CD4-positive, CD25-positive, alpha-beta regulatory T cell (primary cell): ENCODE data around the gene PARD6B. TPM values are rescaled to one million over a fixed set of nuclear protein-coding genes. Genes with fewer than 3 reads are reported as not detected.

Source experiments
- ATAC-seq, 2 donors: fragments of 150-1000 bp; cut with Tn5 transposase; one replicate each; pipeline ENCODE4 v1.10.0; 2021; ENCODE audit warnings: low read depth in 2 of 2, moderate number of reproducible peaks in 2 of 2, moderate library complexity in 1 of 2
- DNase-seq, 3 donors: peaks; one replicate each; pipeline versions ENCODE4 v3.0.0 to v3.0.0-alpha.2; 2012 to 2022; ENCODE audit warnings: mixed read lengths in 1 of 3
- H3K27ac ChIP-seq: one replicate; pipeline ENCODE4 v1.7.0; 2013; ENCODE audit warnings: mild to moderate bottlenecking, low read length; ENCODE audit not compliant: insufficient read depth, poor library complexity, severe bottlenecking
- H3K27me3 ChIP-seq: one replicate; pipeline ENCODE4 v1.7.0; 2013; ENCODE audit warnings: low read length; ENCODE audit not compliant: control insufficient read depth, insufficient read depth
- H3K36me3 ChIP-seq: one replicate; pipeline ENCODE4 v1.7.0; 2013; ENCODE audit warnings: mild to moderate bottlenecking, low read length, moderate library complexity; ENCODE audit not compliant: control insufficient read depth, insufficient read depth
- H3K4me1 ChIP-seq: 2 replicates; pipeline ENCODE4 v1.7.0; 2013; ENCODE audit warnings: mild to moderate bottlenecking, low read length; ENCODE audit not compliant: insufficient read depth, control insufficient read depth, poor library complexity, severe bottlenecking
- H3K4me3 ChIP-seq: one replicate; pipeline ENCODE4 v1.7.0; 2013; ENCODE audit warnings: low read depth, mild to moderate bottlenecking, low read length, moderate library complexity
- H3K9me3 ChIP-seq, 2 experiments: 1 replicate in 1 of 2; 2 replicates in 1 of 2; pipeline ENCODE4 v1.7.0; 2013; ENCODE audit warnings: low read length in 2 of 2, mild to moderate bottlenecking in 1 of 2, moderate library complexity in 1 of 2; ENCODE audit not compliant: control insufficient read depth in 2 of 2
- H3K27ac Mint-ChIP-seq, 3 donors: one replicate each; pipeline ENCODE4 v1.8.0; 2020 to 2022; ENCODE audit warnings: mild to moderate bottlenecking in 3 of 3, mixed read lengths in 3 of 3, moderate library complexity in 2 of 3
- H3K27me3 Mint-ChIP-seq: one replicate; pipeline ENCODE4 v1.8.0; 2022; ENCODE audit warnings: mild to moderate bottlenecking, mixed read lengths
- H3K36me3 Mint-ChIP-seq: one replicate; pipeline ENCODE4 v1.8.0; 2020; ENCODE audit warnings: mixed read lengths
- H3K4me1 Mint-ChIP-seq, 4 donors: one replicate each; pipeline ENCODE4 v1.8.0; 2020 to 2022; ENCODE audit warnings: mixed read lengths in 4 of 4, mild to moderate bottlenecking in 1 of 4
- H3K4me3 Mint-ChIP-seq, 4 donors: one replicate each; pipeline ENCODE4 v1.8.0; 2020 to 2022; ENCODE audit warnings: mild to moderate bottlenecking in 4 of 4, mixed read lengths in 4 of 4, moderate library complexity in 3 of 4
- H3K9me3 Mint-ChIP-seq, 7 donors: one replicate each; pipeline ENCODE4 v1.8.0; 2020 to 2022; ENCODE audit warnings: mixed read lengths in 7 of 7, mild to moderate bottlenecking in 3 of 7, moderate library complexity in 2 of 7
- polyA plus RNA-seq, 4 donors: library from polyadenylated mRNA; unstranded; fragments of 300-500 nt; fragmentation: Illumina TruSeq; gene quantifications; one replicate each; pipeline ENCODE4 v1.2.3, GENCODE V29; 2021
- total RNA-seq: library from RNA; stranded (reverse); gene quantifications from one replicate; pipeline ENCODE4 v1.2.3, GENCODE V29; 2022

Gene PARD6B
- total and polyA plus RNA-seq, 5 donors from 2014 or later = 0.79 to 5.0 (median 1.2) TPM

- ATAC-seq = no peak
- Mint-ChIP-seq H3K4me3 (no peak overlapping the region), H3K27me3 (peaks cover 4% of the 10 kb centered on the region), H3K9me3 (peaks cover 0 to 2% (median 0%) of the 10 kb centered on the region in 7 donors), H3K4me1 (peaks cover 4 to 34% (median 11%) of the 10 kb centered on the region in 4 donors), H3K36me3 (no peaks in the 10 kb centered on the region), H3K27ac (peak overlapping the region in 1 of 3 donors; percentile 83)
- H3K36me3 ChIP-seq = no peaks in the 10 kb centered on the region
- H3K4me3 ChIP-seq = no peak overlapping the region
- no peak overlapping the region for H3K27ac ChIP-seq
- H3K4me1 ChIP-seq = peaks cover 8% of the 10 kb centered on the region
- no peaks in the 10 kb centered on the region for H3K9me3 ChIP-seq
- no peaks in the 10 kb centered on the region for H3K27me3 ChIP-seq
- no peak for DNase-seq
Observed at GRCh38 chr20:50806126-50806768, 74.9 kb downstream of the PARD6B start.

Other genes starting within 250 kb of the PARD6B start
- gene PTPN1, start 221.2 kb upstream of the PARD6B start, total RNA-seq = 76.3 TPM
- 10 to 100 TPM; 27.1 to 34.3 (median 30.3) TPM for gene PTPN1, start 221.2 kb upstream of the PARD6B start, polyA plus RNA-seq
- gene RIPOR3, start 40.0 kb upstream of the PARD6B start, total RNA-seq = 0.69 TPM
- 1 to 10 TPM; 1.1 to 1.9 (median 1.4) TPM for gene RIPOR3, start 40.0 kb upstream of the PARD6B start, polyA plus RNA-seq
- gene BCAS4, start 63.5 kb downstream of the PARD6B start, total RNA-seq = 8.0 TPM
- 10 to 100 TPM in 3 of 4 donors, 1 to 10 TPM in 1; 8.5 to 17.6 (median 15.5) TPM for gene BCAS4, start 63.5 kb downstream of the PARD6B start, polyA plus RNA-seq
- gene ADNP, start 199.9 kb downstream of the PARD6B start, total RNA-seq = 61.5 TPM
- 1 to 10 TPM; 4.9 to 8.2 (median 6.5) TPM for gene ADNP, start 199.9 kb downstream of the PARD6B start, polyA plus RNA-seq
- gene DPM1, start 227.0 kb downstream of the PARD6B start, total RNA-seq = 34.3 TPM
- 10 to 100 TPM; 55.9 to 82.0 (median 75.1) TPM for gene DPM1, start 227.0 kb downstream of the PARD6B start, polyA plus RNA-seq
- gene MOCS3, start 227.2 kb downstream of the PARD6B start, total RNA-seq = 2.7 TPM
- 1 to 10 TPM; 2.8 to 7.0 (median 5.1) TPM for gene MOCS3, start 227.2 kb downstream of the PARD6B start, polyA plus RNA-seq